Thyroid gland (tissue), 4 donors: ENCODE measurements around the gene MSANTD2.

Experiments
- POLR2A ChIP-seq, 2 donors: fragments of 450-650 bp; IDR thresholded peaks; one replicate each; pipeline ENCODE4 v1.6.1; 2017; ENCODE audit warnings: antibody characterized with exemption in 2 of 2, mild to moderate bottlenecking in 2 of 2, moderate library complexity in 1 of 2
- TF ChIP-seq, protein P1 (sequence below), 6 experiments: fragments of 200-600 bp in 3 of 6; fragments of 450-650 bp in 3 of 6; sonication (generic) in 3 of 6; IDR thresholded peaks; one replicate each; pipeline ENCODE4 v1.5.1; 2016 to 2019; ENCODE audit warnings: antibody characterized with exemption in 6 of 6, mild to moderate bottlenecking in 2 of 6, inconsistent platforms in 1 of 6, moderate library complexity in 1 of 6

DNA sequence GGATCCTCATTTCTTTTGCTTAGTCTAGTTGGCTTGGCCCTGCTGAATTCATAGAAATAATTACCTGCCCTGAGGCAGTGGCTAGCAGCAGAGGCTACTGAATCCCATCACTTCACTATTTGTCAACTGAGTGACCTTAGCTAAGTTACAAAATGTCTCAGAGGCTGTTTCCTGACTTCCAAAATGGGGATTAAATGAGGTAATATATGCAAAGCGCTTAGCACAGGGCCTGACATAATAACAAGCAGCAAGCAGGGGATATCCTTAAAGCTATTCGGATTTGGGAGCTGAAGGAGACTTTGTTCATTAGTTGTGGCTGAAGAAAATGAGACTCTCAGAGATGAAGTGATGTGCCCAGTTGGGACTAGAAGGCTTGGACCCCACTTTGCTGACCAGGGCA, 57.7 kb downstream of the MSANTD2 start:
- TF ChIP-seq POLR2A (IDR thresholded peaks at IDR 0.05), result no peak
- TF ChIP-seq, protein P1, sequence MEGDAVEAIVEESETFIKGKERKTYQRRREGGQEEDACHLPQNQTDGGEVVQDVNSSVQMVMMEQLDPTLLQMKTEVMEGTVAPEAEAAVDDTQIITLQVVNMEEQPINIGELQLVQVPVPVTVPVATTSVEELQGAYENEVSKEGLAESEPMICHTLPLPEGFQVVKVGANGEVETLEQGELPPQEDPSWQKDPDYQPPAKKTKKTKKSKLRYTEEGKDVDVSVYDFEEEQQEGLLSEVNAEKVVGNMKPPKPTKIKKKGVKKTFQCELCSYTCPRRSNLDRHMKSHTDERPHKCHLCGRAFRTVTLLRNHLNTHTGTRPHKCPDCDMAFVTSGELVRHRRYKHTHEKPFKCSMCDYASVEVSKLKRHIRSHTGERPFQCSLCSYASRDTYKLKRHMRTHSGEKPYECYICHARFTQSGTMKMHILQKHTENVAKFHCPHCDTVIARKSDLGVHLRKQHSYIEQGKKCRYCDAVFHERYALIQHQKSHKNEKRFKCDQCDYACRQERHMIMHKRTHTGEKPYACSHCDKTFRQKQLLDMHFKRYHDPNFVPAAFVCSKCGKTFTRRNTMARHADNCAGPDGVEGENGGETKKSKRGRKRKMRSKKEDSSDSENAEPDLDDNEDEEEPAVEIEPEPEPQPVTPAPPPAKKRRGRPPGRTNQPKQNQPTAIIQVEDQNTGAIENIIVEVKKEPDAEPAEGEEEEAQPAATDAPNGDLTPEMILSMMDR (IDR thresholded peaks at IDR 0.05), result no peak
